Suprapubic skin (tissue), 4 donors: ENCODE measurements around the gene SIGLEC12.

Source experiments
- EP300 ChIP-seq: sonication (generic); formaldehyde crosslinking; IDR thresholded peaks from one replicate; pipeline ENCODE4 v1.6.1; 2017; ENCODE audit warnings: antibody characterized with exemption
- POLR2A ChIP-seq, 2 donors: fragments of 450-650 bp; IDR thresholded peaks; one replicate each; pipeline ENCODE4 v1.6.1; 2017; ENCODE audit warnings: antibody characterized with exemption in 2 of 2, mild to moderate bottlenecking in 2 of 2, moderate library complexity in 2 of 2
- POLR2AphosphoS5 ChIP-seq, 3 donors: sonication (generic); formaldehyde crosslinking; IDR thresholded peaks; one replicate each; pipeline ENCODE4 v1.6.1; 2017; ENCODE audit warnings: antibody characterized with exemption in 3 of 3
- TF ChIP-seq, protein P1 (sequence below), 2 donors: fragments of 200-600 bp in 1 of 2; fragments of 450-650 bp in 1 of 2; sonication (generic) in 1 of 2; IDR thresholded peaks; one replicate each; pipeline ENCODE4 v1.5.1; 2016 to 2019; ENCODE audit warnings: antibody characterized with exemption in 2 of 2, mild to moderate bottlenecking in 1 of 2, moderate library complexity in 1 of 2

DNA sequence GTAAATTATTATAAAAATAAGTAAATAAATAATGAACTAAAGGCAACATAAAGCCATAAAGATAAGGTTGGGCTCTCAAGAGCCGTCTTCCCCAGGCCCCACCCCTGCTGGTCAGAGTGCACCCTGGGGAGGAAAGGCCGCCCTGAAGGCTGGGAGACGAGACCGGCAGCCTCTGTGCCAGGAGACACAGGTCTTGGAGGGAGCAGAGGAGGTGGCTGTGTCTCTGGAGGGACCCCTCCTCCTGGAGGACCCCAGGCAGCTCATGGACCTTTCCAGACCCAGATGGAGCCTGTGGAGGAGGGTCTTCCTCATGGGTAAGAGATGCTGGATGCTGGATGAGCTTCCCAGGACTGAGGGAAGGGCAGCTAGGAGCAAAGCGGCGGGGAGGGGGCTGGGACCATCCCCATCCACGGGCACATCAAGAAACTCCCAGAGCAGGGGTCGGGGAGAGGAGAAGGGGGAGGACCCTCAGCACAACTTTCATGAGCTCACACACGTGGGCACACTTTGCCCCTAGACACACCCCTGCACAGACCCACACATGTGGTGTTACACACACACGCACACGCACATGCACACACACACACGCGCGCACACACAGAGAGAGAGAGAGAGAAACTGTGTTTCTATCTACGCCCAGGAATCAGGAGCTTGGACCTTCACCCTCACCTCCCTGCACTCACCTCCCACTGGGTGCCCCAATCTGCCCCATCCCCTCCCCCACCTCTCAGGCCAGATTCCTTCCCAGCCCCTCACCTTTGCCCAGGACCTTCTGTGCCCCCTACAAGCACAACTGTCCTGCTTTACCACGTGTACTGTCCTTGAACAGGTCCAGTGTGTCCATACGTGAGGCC, 23.0 kb downstream of the SIGLEC12 start, which contains the start of gene CEACAM18:
- TF ChIP-seq, protein P1, sequence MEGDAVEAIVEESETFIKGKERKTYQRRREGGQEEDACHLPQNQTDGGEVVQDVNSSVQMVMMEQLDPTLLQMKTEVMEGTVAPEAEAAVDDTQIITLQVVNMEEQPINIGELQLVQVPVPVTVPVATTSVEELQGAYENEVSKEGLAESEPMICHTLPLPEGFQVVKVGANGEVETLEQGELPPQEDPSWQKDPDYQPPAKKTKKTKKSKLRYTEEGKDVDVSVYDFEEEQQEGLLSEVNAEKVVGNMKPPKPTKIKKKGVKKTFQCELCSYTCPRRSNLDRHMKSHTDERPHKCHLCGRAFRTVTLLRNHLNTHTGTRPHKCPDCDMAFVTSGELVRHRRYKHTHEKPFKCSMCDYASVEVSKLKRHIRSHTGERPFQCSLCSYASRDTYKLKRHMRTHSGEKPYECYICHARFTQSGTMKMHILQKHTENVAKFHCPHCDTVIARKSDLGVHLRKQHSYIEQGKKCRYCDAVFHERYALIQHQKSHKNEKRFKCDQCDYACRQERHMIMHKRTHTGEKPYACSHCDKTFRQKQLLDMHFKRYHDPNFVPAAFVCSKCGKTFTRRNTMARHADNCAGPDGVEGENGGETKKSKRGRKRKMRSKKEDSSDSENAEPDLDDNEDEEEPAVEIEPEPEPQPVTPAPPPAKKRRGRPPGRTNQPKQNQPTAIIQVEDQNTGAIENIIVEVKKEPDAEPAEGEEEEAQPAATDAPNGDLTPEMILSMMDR (IDR thresholded peaks at IDR 0.05): no peak
- TF ChIP-seq POLR2A (IDR thresholded peaks at IDR 0.05): no peak
- TF ChIP-seq EP300: no peak
- TF ChIP-seq POLR2AphosphoS5 (IDR thresholded peaks at IDR 0.05): no peak
